LNCAP (cell line): ENCODE measurements around the gene PKD1.

Experiments
- TF ChIP-seq, protein P1 (sequence below): fragments of 450-650 bp; IDR thresholded peaks from 2 replicates; pipeline ENCODE4 v1.5.1; 2017; ENCODE audit warnings: mild to moderate bottlenecking

Gene PKD1

GRCh38 chr16:2092256-2092620 is 43.5 kb downstream of the PKD1 start:
- TF ChIP-seq, protein P1, sequence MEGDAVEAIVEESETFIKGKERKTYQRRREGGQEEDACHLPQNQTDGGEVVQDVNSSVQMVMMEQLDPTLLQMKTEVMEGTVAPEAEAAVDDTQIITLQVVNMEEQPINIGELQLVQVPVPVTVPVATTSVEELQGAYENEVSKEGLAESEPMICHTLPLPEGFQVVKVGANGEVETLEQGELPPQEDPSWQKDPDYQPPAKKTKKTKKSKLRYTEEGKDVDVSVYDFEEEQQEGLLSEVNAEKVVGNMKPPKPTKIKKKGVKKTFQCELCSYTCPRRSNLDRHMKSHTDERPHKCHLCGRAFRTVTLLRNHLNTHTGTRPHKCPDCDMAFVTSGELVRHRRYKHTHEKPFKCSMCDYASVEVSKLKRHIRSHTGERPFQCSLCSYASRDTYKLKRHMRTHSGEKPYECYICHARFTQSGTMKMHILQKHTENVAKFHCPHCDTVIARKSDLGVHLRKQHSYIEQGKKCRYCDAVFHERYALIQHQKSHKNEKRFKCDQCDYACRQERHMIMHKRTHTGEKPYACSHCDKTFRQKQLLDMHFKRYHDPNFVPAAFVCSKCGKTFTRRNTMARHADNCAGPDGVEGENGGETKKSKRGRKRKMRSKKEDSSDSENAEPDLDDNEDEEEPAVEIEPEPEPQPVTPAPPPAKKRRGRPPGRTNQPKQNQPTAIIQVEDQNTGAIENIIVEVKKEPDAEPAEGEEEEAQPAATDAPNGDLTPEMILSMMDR = no peak

GRCh38 chr16:2091547-2092255 is 44.0 kb downstream of the PKD1 start:
- TF ChIP-seq, protein P1 = no peak

- TF ChIP-seq, protein P1 = no peak
Observed at GRCh38 chr16:2090777-2091546, 44.7 kb downstream of the PKD1 start.

GRCh38 chr16:2090481-2090776 is 45.3 kb downstream of the PKD1 start:
- TF ChIP-seq, protein P1 = no peak

- TF ChIP-seq, protein P1 = no peak
Observed at GRCh38 chr16:2089706-2090480, 45.8 kb downstream of the PKD1 start.

- TF ChIP-seq, protein P1 = no peak
Observed at GRCh38 chr16:2088759-2089358, 46.8 kb downstream of the PKD1 start.
